HUES48 (cell line): ENCODE data around the gene EIF3D.

ENCODE experiments used
- H3K27ac ChIP-seq: one replicate; pipeline ENCODE4 v1.7.0; 2013; ENCODE audit warnings: low read depth, low read length, inconsistent platforms
- H3K27me3 ChIP-seq: 2 replicates; pipeline ENCODE4 v1.6.1; 2013; ENCODE audit warnings: mild to moderate bottlenecking, low read length; ENCODE audit not compliant: control insufficient read depth, insufficient read depth
- H3K36me3 ChIP-seq: 2 replicates; pipeline ENCODE4 v1.6.1; 2013; ENCODE audit warnings: low read length; ENCODE audit not compliant: control insufficient read depth, insufficient read depth
- H3K4me1 ChIP-seq: 2 replicates; pipeline ENCODE4 v1.6.1; 2013; ENCODE audit warnings: mild to moderate bottlenecking, low read length; ENCODE audit not compliant: control insufficient read depth, insufficient read depth
- H3K4me3 ChIP-seq: 2 replicates; pipeline ENCODE4 v1.5.1; 2013; ENCODE audit warnings: mild to moderate bottlenecking, low read depth, low read length
- H3K9ac ChIP-seq: 2 replicates; pipeline ENCODE4 v1.6.1; 2013; ENCODE audit warnings: mild to moderate bottlenecking, low read depth, low read length, moderate library complexity
- H3K9me3 ChIP-seq: 2 replicates; pipeline ENCODE4 v1.6.1; 2013; ENCODE audit warnings: low read length; ENCODE audit not compliant: control insufficient read depth, insufficient read depth

EIF3D gene

GRCh38 chr22:36528795-36529751 is at the start of gene EIF3D:
Gene EIF3D (minus strand): TSS chr22:36529166. CDS start chr22:36526121, 3,045 bp downstream.
- peak within 1 kb of the TSS; percentile 98 for H3K4me3 ChIP-seq
- H3K9me3 ChIP-seq = no peaks in the 10 kb centered on the region
- H3K27me3 ChIP-seq = no peaks in the 10 kb centered on the region
- peak within 1 kb of the TSS; percentile 94 for H3K9ac ChIP-seq
- peaks cover 8% of the 10 kb centered on the region for H3K4me1 ChIP-seq
- peaks cover 32% of the 10 kb centered on the region for H3K36me3 ChIP-seq
- peak within 1 kb of the TSS; percentile 98 for H3K27ac ChIP-seq

DNA sequence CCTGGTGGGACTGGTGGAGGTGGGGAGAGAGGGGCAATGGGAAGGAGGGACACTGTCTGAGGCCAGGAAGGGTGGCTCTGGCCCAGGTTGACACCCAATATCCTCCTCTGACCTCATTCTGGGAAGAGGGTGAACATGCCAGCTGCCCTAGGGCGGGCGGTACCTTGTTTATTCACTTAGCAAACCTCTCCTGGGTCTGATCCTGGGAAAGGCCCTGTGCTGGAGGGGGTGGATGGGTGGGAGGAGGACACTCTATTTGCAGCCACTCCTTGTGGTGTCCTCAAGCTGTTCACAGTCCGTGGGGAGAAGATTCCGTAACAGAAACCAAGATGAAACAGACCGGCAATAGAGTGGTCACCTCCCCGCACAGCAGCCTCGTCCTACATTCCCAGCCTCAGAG is 49.7 kb upstream of the EIF3D start:
- Histone ChIP-seq H3K9ac (no peak overlapping the region), H3K36me3 (no peaks in the 10 kb centered on the region), H3K9me3 (no peaks in the 10 kb centered on the region), H3K27ac (no peak overlapping the region), H3K4me3 (no peak overlapping the region), H3K4me1 (no peaks in the 10 kb centered on the region), H3K27me3 (no peaks in the 10 kb centered on the region)

DNA sequence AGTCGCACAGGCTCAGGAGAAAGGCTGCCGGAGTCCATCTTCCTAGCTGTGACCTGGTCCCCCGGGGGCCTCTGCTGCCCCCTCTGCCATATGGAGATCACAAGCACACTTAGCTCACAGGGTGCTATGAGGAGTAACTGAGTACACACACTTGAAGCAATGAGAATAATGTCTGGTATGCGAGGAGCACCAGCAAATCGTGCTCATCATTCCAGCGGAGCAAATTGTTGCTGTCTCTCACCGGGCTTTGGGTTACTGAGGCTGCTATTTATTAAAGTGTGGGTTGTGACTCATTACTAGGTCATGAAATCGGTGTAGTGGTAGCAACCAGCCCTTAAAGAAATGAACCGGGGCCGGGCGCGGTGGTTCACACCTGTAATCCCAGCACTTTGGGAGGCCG is 48.1 kb upstream of the EIF3D start:
- Histone ChIP-seq H3K4me3 (no peak overlapping the region), H3K4me1 (no peaks in the 10 kb centered on the region), H3K36me3 (no peaks in the 10 kb centered on the region), H3K27me3 (no peaks in the 10 kb centered on the region), H3K9ac (no peak overlapping the region), H3K27ac (no peak overlapping the region), H3K9me3 (no peaks in the 10 kb centered on the region)

- no peaks in the 10 kb centered on the region for H3K4me1 ChIP-seq
- no peaks in the 10 kb centered on the region for H3K27me3 ChIP-seq
- no peak overlapping the region for H3K9ac ChIP-seq
These were observed 45.8 kb upstream of the EIF3D start for GRCh38 chr22:36574728-36575127.

DNA sequence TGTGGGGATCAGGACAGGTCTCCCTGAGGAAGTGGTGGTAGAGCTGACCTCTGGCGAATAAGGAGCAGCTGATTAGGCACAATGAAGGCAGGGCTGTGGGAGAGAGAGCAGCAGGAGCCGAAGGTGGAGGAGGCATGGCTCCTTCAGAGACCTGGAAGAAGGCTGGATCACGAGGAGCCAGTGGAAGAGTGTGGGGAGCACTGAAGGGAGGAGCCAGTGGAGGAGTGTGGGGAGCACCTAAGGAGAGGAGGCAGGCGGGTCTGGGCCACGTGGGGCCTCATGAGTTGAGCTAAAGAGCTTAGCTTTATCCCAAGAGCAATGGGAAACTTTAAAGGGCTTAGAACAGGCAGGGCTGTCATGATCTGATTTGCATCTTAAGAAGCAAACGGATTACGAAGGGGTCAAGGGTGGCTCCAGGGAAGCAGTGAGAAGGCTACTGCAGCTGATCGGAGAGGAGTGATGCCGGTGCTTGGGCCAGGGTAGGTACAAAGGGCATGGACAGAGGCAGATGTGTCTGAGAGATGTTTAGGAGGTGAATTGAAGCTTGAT is 44.9 kb upstream of the EIF3D start:
- no peaks in the 10 kb centered on the region for H3K36me3 ChIP-seq
- no peaks in the 10 kb centered on the region for H3K4me1 ChIP-seq
- H3K4me3 ChIP-seq = no peak overlapping the region
- H3K27me3 ChIP-seq = no peaks in the 10 kb centered on the region
- no peaks in the 10 kb centered on the region for H3K9me3 ChIP-seq
- H3K9ac ChIP-seq = no peak overlapping the region
- H3K27ac ChIP-seq = no peak overlapping the region

More at GRCh38 chr22:36574728-36575127, 45.8 kb upstream of the EIF3D start:
- H3K9me3 ChIP-seq = no peaks in the 10 kb centered on the region
- H3K27ac ChIP-seq = no peak overlapping the region
- no peak overlapping the region for H3K4me3 ChIP-seq
- no peaks in the 10 kb centered on the region for H3K36me3 ChIP-seq

- no peak overlapping the region for H3K4me3 ChIP-seq
- no peaks in the 10 kb centered on the region for H3K36me3 ChIP-seq
- H3K27me3 ChIP-seq = no peaks in the 10 kb centered on the region
- no peak overlapping the region for H3K27ac ChIP-seq
- H3K9ac ChIP-seq = no peak overlapping the region
- H3K9me3 ChIP-seq = no peaks in the 10 kb centered on the region
- no peaks in the 10 kb centered on the region for H3K4me1 ChIP-seq
These were observed 43.0 kb upstream of the EIF3D start for GRCh38 chr22:36571991-36572390.

- no peak overlapping the region for H3K4me3 ChIP-seq
- no peak overlapping the region for H3K27ac ChIP-seq
- no peaks in the 10 kb centered on the region for H3K27me3 ChIP-seq
- no peaks in the 10 kb centered on the region for H3K36me3 ChIP-seq
- H3K9ac ChIP-seq = no peak overlapping the region
- no peaks in the 10 kb centered on the region for H3K9me3 ChIP-seq
- no peaks in the 10 kb centered on the region for H3K4me1 ChIP-seq
These were observed 41.0 kb upstream of the EIF3D start for GRCh38 chr22:36569999-36570398.

GRCh38 chr22:36568846-36569245 is 39.9 kb upstream of the EIF3D start:
- H3K36me3 ChIP-seq = no peaks in the 10 kb centered on the region
- no peaks in the 10 kb centered on the region for H3K27me3 ChIP-seq
- H3K9ac ChIP-seq = no peak overlapping the region
- no peaks in the 10 kb centered on the region for H3K9me3 ChIP-seq
- no peak overlapping the region for H3K4me3 ChIP-seq
- peaks cover under 1% of the 10 kb centered on the region; the same call in 1 of the 2 replicates for H3K4me1 ChIP-seq
- no peak overlapping the region for H3K27ac ChIP-seq

DNA sequence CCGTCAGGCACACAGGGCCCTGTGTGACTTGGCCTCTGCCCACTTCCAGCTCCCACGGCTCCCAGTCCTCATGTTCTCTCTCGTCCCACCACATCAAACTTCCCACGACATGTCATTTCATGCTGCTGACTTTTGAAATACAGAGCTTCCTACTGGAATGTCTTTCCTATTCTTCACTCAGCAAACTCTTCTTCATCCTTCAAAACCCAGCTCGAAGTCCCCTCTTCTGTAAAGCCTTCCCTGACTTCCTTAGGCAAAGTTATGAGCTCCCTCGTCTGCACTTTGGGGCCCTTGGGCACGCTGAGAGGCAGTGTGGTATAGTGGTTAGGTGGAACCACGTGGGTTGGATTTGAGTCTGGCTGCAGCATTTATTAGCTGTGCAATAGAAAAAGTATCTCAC is 37.8 kb upstream of the EIF3D start:
- Histone ChIP-seq H3K27me3 (no peaks in the 10 kb centered on the region), H3K9ac (no peak overlapping the region), H3K36me3 (no peaks in the 10 kb centered on the region), H3K4me1 (peaks cover 21% of the 10 kb centered on the region), H3K27ac (no peak overlapping the region), H3K9me3 (no peaks in the 10 kb centered on the region), H3K4me3 (no peak overlapping the region)

DNA sequence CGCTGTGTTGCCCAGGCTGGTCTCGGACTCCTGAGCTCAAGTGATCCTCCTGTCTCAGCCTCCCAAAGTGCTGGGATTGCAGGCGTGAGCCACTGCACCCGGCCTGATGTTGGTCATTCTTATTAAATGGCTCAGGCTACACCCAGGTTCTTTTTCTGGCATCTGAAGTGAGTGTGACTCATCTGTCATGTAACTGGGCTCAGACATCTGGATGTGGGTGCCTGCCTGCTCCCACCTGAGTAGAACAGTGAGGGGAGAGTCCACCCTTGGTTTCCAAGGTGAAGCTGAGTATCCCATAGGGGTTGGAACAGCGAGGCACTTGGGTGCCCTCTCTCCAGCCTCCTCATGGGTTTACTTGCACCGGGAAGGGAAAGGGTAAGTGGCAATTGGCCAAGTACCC is 36.7 kb upstream of the EIF3D start:
- Histone ChIP-seq H3K9me3 (no peaks in the 10 kb centered on the region), H3K27me3 (no peaks in the 10 kb centered on the region), H3K9ac (no peak overlapping the region), H3K4me3 (no peak overlapping the region), H3K36me3 (no peaks in the 10 kb centered on the region), H3K27ac (no peak overlapping the region), H3K4me1 (peaks cover 31% of the 10 kb centered on the region)

DNA sequence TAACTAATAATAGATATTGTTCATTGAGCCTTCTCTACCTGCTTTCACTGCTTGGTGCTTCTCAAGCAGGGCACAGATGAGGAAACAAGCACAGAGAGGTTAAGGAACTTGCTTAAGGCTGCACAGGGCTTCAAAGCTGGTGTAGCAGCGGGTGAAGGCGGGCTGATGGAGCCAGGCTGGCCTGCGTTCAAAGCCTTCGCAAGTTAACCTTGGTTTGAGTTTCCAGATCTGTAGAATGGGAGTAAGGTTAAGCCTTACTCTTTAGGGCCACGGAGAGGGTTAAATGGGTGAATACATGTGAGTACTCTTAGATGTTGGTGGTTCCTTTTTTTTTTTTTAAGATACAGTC is 36.2 kb upstream of the EIF3D start:
- H3K9ac ChIP-seq = no peak overlapping the region
- H3K27ac ChIP-seq = no peak overlapping the region
- H3K27me3 ChIP-seq = no peaks in the 10 kb centered on the region
- H3K36me3 ChIP-seq = no peaks in the 10 kb centered on the region
- H3K4me3 ChIP-seq = no peak overlapping the region
- H3K4me1 ChIP-seq = peaks cover 31% of the 10 kb centered on the region
- H3K9me3 ChIP-seq = no peaks in the 10 kb centered on the region
